Mesothelial cell of epicardium (in vitro differentiated cells): Measurements from ENCODE around the gene RALGPS1. TPM values are rescaled to one million over a fixed set of nuclear protein-coding genes. Genes with fewer than 3 reads are reported as not detected.

Source experiments
- DNase-seq, 2 experiments: peaks; one replicate each; pipeline ENCODE4 v3.0.0; 2021; ENCODE audit warnings: low spot score in 2 of 2; ENCODE audit not compliant: unreplicated experiment in 2 of 2
- H3K27ac Mint-ChIP-seq: 2 replicates; pipeline ENCODE4 v1.8.0; 2021; ENCODE audit warnings: mixed read lengths
- H3K27me3 Mint-ChIP-seq: 2 replicates; pipeline ENCODE4 v1.8.0; 2021; ENCODE audit warnings: low read depth, mixed read lengths
- H3K36me3 Mint-ChIP-seq: 2 replicates; pipeline ENCODE4 v1.8.0; 2021; ENCODE audit warnings: mixed read lengths
- H3K4me1 Mint-ChIP-seq: 2 replicates; pipeline ENCODE4 v1.8.0; 2021; ENCODE audit warnings: mixed read lengths
- H3K4me3 Mint-ChIP-seq: 2 replicates; pipeline ENCODE4 v1.8.0; 2021; ENCODE audit warnings: mild to moderate bottlenecking, moderate library complexity, mixed read lengths
- H3K9me3 Mint-ChIP-seq: 2 replicates; pipeline ENCODE4 v1.8.0; 2021; ENCODE audit warnings: mixed read lengths
- total RNA-seq: library from RNA; stranded (reverse); gene quantifications from 3 replicates; pipeline ENCODE4 v1.2.1, GENCODE V29; 2021
- TF ChIP-seq, protein P1 (sequence below): fragments of 200-600 bp; sonication (generic); IDR thresholded peaks from one replicate; pipeline ENCODE4 v1.5.0; 2021; ENCODE audit warnings: antibody characterized with exemption; ENCODE audit not compliant: unreplicated experiment

Gene RALGPS1
- total RNA-seq, 1 donor from 2014 or later, result 25.6 TPM

DNA sequence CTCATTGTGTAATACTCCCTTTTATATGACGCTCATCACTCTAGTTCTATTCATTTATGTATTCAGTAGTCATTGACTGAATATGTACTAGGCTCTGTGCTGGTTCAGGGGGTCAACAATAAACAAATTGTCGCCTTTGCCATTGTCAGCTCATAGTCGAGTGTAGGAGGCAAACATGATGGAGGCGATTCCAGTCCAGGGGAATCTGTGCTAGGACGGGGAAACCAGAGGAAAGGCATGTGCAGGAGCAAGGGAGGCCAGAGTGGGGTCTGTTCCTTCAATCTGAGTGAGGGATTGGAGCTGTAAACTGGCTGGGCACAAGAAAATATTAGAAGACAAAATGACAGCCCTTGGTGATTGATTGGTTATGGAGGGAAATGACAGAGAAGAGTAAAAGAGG, 123.9 kb downstream of the RALGPS1 start:
- Mint-ChIP-seq H3K4me3 (no peak overlapping the region), H3K27ac (no peak overlapping the region), H3K27me3 (no peaks in the 10 kb centered on the region), H3K9me3 (no peaks in the 10 kb centered on the region), H3K4me1 (peaks cover 3% of the 10 kb centered on the region), H3K36me3 (peaks cover 2% of the 10 kb centered on the region)
- TF ChIP-seq, protein P1, sequence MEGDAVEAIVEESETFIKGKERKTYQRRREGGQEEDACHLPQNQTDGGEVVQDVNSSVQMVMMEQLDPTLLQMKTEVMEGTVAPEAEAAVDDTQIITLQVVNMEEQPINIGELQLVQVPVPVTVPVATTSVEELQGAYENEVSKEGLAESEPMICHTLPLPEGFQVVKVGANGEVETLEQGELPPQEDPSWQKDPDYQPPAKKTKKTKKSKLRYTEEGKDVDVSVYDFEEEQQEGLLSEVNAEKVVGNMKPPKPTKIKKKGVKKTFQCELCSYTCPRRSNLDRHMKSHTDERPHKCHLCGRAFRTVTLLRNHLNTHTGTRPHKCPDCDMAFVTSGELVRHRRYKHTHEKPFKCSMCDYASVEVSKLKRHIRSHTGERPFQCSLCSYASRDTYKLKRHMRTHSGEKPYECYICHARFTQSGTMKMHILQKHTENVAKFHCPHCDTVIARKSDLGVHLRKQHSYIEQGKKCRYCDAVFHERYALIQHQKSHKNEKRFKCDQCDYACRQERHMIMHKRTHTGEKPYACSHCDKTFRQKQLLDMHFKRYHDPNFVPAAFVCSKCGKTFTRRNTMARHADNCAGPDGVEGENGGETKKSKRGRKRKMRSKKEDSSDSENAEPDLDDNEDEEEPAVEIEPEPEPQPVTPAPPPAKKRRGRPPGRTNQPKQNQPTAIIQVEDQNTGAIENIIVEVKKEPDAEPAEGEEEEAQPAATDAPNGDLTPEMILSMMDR, result no peak
- DNase-seq, result no peak

DNA sequence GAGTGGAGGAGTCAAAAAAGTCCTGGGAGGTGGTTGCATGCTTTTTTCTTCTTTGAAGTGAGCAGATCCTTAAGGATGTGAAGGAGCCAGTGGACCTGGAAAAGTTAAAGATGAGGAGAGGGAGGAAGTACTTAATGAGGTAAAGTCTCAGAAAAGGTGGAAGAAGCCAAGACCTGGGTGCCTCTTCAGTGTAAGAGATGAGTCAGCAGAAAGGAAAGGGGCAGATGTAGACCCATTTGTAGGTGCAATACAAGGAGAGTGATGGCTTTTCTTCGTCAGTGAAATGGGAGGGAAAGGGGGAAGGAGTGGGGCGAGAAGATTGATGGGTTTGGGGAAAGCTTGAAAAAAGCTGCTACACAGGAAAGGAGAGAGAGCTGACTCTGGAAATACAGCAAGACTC, 124.9 kb downstream of the RALGPS1 start:
- TF ChIP-seq, protein P1, result no peak
- Mint-ChIP-seq H3K4me3 (no peak overlapping the region), H3K36me3 (peaks cover 2% of the 10 kb centered on the region), H3K27me3 (no peaks in the 10 kb centered on the region), H3K9me3 (no peaks in the 10 kb centered on the region), H3K27ac (no peak overlapping the region), H3K4me1 (no peaks in the 10 kb centered on the region)
- no peak for DNase-seq

DNA sequence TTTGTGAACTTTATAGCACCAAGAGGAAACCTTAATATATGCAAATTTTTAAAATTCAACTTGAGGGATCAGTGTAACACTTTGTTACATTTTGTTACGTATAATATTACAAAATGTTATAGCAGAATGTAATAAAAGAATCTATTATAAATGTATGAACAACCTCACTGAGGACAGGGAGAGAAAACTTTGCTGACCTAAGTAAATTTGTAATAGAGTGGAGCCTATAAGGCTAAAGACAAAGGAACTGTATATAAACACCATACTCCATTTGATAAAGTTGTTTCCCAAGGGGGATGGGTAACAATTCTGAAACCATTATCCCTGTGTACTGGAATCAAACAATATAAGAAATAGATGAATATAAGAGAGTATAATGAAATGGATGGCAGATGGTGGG, 130.6 kb downstream of the RALGPS1 start:
- no peak for DNase-seq
- Mint-ChIP-seq H3K27ac (no peak overlapping the region), H3K4me1 (no peaks in the 10 kb centered on the region), H3K36me3 (no peaks in the 10 kb centered on the region), H3K9me3 (no peaks in the 10 kb centered on the region), H3K4me3 (no peak overlapping the region), H3K27me3 (no peaks in the 10 kb centered on the region)
- TF ChIP-seq, protein P1, result no peak

DNA sequence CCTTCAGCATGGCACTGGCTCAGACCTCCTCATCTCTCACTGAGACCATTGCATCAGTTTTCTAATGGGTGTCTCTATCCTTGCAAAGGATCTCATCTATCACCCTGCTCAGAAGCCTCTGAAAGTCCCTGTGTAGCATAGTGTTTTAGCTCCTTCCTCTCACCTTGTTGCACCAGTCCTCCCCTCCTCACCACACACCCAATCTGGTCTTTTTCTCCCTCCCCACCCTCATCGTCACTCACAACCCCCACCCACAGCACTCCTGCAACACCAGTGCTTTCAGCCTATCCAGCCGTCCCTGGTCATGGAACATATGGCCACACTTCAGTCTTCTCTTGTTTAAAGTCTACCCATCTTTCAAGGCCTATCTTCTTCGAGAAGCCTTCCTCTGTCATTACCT, 133.4 kb downstream of the RALGPS1 start:
- TF ChIP-seq, protein P1, result no peak
- H3K36me3 Mint-ChIP-seq, result no peaks in the 10 kb centered on the region
- H3K4me3 Mint-ChIP-seq, result no peak overlapping the region
- H3K4me1 Mint-ChIP-seq, result peaks cover 10% of the 10 kb centered on the region
- no peaks in the 10 kb centered on the region for H3K9me3 Mint-ChIP-seq
- no peak overlapping the region for H3K27ac Mint-ChIP-seq
- DNase-seq, result no peak
- no peaks in the 10 kb centered on the region for H3K27me3 Mint-ChIP-seq

DNA sequence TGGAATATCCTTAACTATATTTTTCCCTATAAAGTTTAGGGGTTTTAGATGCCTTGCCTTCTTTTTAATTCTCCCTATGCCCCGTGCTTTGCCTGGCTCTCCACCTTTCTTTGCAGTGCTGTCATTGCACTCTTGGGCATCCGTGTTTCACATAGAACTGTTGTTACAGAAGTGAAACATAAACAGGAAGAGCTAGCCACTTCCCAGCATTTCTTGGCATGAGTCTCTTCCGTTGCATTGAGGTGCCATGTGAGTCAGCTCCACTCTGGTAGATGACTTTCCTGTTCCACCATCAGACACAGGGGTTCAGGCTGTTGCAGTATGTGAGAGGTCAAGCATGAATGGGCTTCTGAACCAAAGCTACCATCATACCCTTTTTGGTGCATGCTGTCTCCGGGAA, 134.5 kb downstream of the RALGPS1 start:
- Mint-ChIP-seq H3K27ac (no peak overlapping the region), H3K4me3 (no peak overlapping the region), H3K4me1 (peaks cover 19% of the 10 kb centered on the region), H3K27me3 (no peaks in the 10 kb centered on the region), H3K36me3 (no peaks in the 10 kb centered on the region), H3K9me3 (no peaks in the 10 kb centered on the region)
- TF ChIP-seq, protein P1, result no peak
- DNase-seq, result no peak

DNA sequence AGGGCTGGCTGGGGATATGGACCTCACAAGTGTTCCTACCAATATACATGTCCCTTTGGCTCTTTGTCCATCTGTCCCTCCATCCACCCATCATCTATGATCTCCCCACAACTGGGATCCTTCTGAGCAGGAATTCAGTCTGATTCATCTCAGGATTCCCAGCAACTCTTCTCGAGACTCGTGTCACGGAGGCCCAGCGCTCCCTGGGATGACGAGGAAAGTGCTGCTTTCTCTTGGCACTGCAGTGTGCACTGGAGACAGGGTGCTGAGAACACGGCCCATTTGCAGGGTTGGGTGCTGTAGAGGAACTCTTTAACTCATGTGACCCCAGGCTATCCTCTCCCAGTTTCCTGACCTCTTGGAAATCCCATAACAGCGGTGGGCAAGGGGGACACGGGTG, 135.0 kb downstream of the RALGPS1 start:
- H3K9me3 Mint-ChIP-seq, result no peaks in the 10 kb centered on the region
- no peak overlapping the region for H3K4me3 Mint-ChIP-seq
- no peaks in the 10 kb centered on the region for H3K36me3 Mint-ChIP-seq
- DNase-seq, result no peak
- no peaks in the 10 kb centered on the region for H3K27me3 Mint-ChIP-seq
- TF ChIP-seq, protein P1, result no peak
- H3K27ac Mint-ChIP-seq, result no peak overlapping the region
- peaks cover 20% of the 10 kb centered on the region for H3K4me1 Mint-ChIP-seq
